Gastroesophageal sphincter (tissue), 4 donors: ENCODE measurements around the gene CDC42BPG. TPM values are rescaled to one million over a fixed set of nuclear protein-coding genes. Genes with fewer than 3 reads are reported as not detected.

Experiments
- ATAC-seq: fragments of 150-250 bp; one replicate; pipeline ENCODE4 v1.9.1; 2016; ENCODE audit warnings: mild to moderate bottlenecking, moderate library complexity
- H3K27ac ChIP-seq, 4 donors: fragments of 200-600 bp; sonication (generic) in 3 of 4; 1 replicate in 3 of 4; 2 replicates in 1 of 4; pipeline ENCODE4 v1.5.1; 2016 to 2019
- H3K27me3 ChIP-seq: fragments of 200-600 bp; sonication (generic); one replicate; pipeline ENCODE4 v1.5.1; 2019
- H3K36me3 ChIP-seq, 2 donors: fragments of 200-600 bp; sonication (generic); one replicate each; pipeline ENCODE4 v1.5.1; 2019; ENCODE audit warnings: control low read depth in 1 of 2
- H3K4me1 ChIP-seq, 3 donors: fragments of 200-600 bp; sonication (generic); 1 replicate in 2 of 3; 2 replicates in 1 of 3; pipeline ENCODE4 v1.5.1; 2016 to 2019; ENCODE audit warnings: control low read depth in 2 of 3
- H3K4me3 ChIP-seq, 2 donors: fragments of 200-600 bp; sonication (generic); one replicate each; pipeline ENCODE4 v1.5.1; 2019; ENCODE audit warnings: mild to moderate bottlenecking in 1 of 2, moderate library complexity in 1 of 2
- H3K9me3 ChIP-seq, 3 donors: fragments of 200-600 bp; sonication (generic); one replicate each; pipeline ENCODE4 v1.5.1; 2017 to 2019; ENCODE audit warnings: control low read depth in 2 of 3
- CTCF ChIP-seq, 4 experiments: fragments of 200-600 bp in 2 of 4; fragments of 450-650 bp in 2 of 4; sonication (generic) in 1 of 4; IDR thresholded peaks; one replicate each; pipeline ENCODE4 v1.5.1; 2017 to 2019; ENCODE audit warnings: antibody characterized with exemption in 4 of 4, mild to moderate bottlenecking in 2 of 4, moderate library complexity in 2 of 4
- EP300 ChIP-seq: sonication (generic); formaldehyde crosslinking; IDR thresholded peaks from one replicate; pipeline ENCODE4 v1.6.1; 2017; ENCODE audit warnings: antibody characterized with exemption, mild to moderate bottlenecking
- POLR2A ChIP-seq, 2 donors: fragments of 450-650 bp; IDR thresholded peaks; one replicate each; pipeline ENCODE4 v1.6.1; 2017; ENCODE audit warnings: antibody characterized with exemption in 2 of 2, mild to moderate bottlenecking in 2 of 2, moderate library complexity in 1 of 2
- POLR2AphosphoS5 ChIP-seq: sonication (generic); formaldehyde crosslinking; IDR thresholded peaks from one replicate; pipeline ENCODE4 v1.6.1; 2017; ENCODE audit warnings: antibody characterized with exemption
- WGBS, 2 donors: methylation state at CpG; one replicate each; pipeline ENCODE4 v1.1.5; 2018; ENCODE audit warnings: low coverage in 1 of 2; 5-methylcytosine and 5-hydroxymethylcytosine counted together
- total RNA-seq, 4 donors: library from RNA; depleted of rRNA; stranded (reverse); fragments of >200 nt; gene quantifications; one replicate each; pipeline ENCODE4 v1.1.0, GENCODE V29; 2016

Gene CDC42BPG
- total RNA-seq, 4 donors from 2014 or later: 0.08 to 0.94 (median 0.22) TPM

GRCh38 chr11:64834031-64834722 is 10.3 kb downstream of the CDC42BPG start:
- ATAC-seq: no peak
- H3K27me3 ChIP-seq: no peaks in the 10 kb centered on the region
- no peak for TF ChIP-seq POLR2A (IDR thresholded peaks at IDR 0.05)
- TF ChIP-seq EP300: no peak
- TF ChIP-seq POLR2AphosphoS5: no peak
- no peak for TF ChIP-seq CTCF (IDR thresholded peaks at IDR 0.05)
- H3K36me3 ChIP-seq: no peaks in the 10 kb centered on the region
- no peak overlapping the region for H3K27ac ChIP-seq
- H3K9me3 ChIP-seq: no peaks in the 10 kb centered on the region
- H3K4me1 ChIP-seq: no peaks in the 10 kb centered on the region
- H3K4me3 ChIP-seq: no peak overlapping the region
- WGBS, 2 donors: no CpG with 5 or more reads among the region's 25 CpGs

DNA sequence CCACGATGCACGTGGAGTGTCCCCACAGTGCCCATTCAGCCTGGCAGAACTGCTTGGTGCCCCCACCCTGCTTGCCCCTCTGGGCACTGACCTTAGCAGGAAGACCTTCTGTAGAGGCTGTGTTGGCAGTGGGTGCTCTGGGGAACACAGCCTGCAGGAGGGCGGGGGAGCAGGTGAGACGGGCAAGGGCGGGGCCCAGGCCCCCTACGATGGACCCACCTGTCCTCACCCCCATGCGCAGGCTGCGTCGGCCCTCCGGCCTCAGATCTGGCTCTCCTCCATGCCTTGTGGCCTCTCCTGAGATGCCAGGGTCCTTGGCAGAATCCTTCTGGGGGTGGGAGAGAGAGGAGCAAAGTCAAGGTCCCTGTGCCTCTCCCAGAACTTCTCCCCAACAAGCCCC is 10.9 kb downstream of the CDC42BPG start:
- Histone ChIP-seq H3K4me3 (no peak overlapping the region), H3K36me3 (no peaks in the 10 kb centered on the region), H3K4me1 (no peaks in the 10 kb centered on the region), H3K9me3 (no peaks in the 10 kb centered on the region), H3K27ac (no peak overlapping the region), H3K27me3 (no peaks in the 10 kb centered on the region)
- TF ChIP-seq CTCF (IDR thresholded peaks at IDR 0.05) (no peak), POLR2AphosphoS5 (no peak), POLR2A (IDR thresholded peaks at IDR 0.05) (no peak), EP300 (no peak)
- no peak for ATAC-seq
- WGBS, 2 donors: no CpG with 5 or more reads among the region's 10 CpGs

- no peak overlapping the region for H3K27ac ChIP-seq
- H3K4me3 ChIP-seq: no peak overlapping the region
- no peaks in the 10 kb centered on the region for H3K9me3 ChIP-seq
- no peaks in the 10 kb centered on the region for H3K4me1 ChIP-seq
- no peak for ATAC-seq
- TF ChIP-seq POLR2AphosphoS5 (no peak), CTCF (IDR thresholded peaks at IDR 0.05) (no peak), POLR2A (IDR thresholded peaks at IDR 0.05) (no peak), EP300 (no peak)
- H3K36me3 ChIP-seq: no peaks in the 10 kb centered on the region
- H3K27me3 ChIP-seq: no peaks in the 10 kb centered on the region
- 60 to 100% methylated on average over 1 of the region's 12 CpGs for whole genome bisulfite sequencing, 2 donors
Measured at GRCh38 chr11:64833198-64833502, 11.3 kb downstream of the CDC42BPG start.

GRCh38 chr11:64832467-64833197 is 11.8 kb downstream of the CDC42BPG start:
- no peak for TF ChIP-seq CTCF (IDR thresholded peaks at IDR 0.05)
- TF ChIP-seq POLR2AphosphoS5: no peak
- TF ChIP-seq EP300: no peak
- TF ChIP-seq POLR2A (IDR thresholded peaks at IDR 0.05): no peak
- no peaks in the 10 kb centered on the region for H3K9me3 ChIP-seq
- no peak overlapping the region for H3K4me3 ChIP-seq
- ATAC-seq: no peak
- 80 to 92% methylated on average over 1 to 2 of the region's 21 CpGs for WGBS, 2 donors
- H3K4me1 ChIP-seq: no peaks in the 10 kb centered on the region
- H3K27me3 ChIP-seq: no peaks in the 10 kb centered on the region
- no peak overlapping the region for H3K27ac ChIP-seq
- H3K36me3 ChIP-seq: no peaks in the 10 kb centered on the region

DNA sequence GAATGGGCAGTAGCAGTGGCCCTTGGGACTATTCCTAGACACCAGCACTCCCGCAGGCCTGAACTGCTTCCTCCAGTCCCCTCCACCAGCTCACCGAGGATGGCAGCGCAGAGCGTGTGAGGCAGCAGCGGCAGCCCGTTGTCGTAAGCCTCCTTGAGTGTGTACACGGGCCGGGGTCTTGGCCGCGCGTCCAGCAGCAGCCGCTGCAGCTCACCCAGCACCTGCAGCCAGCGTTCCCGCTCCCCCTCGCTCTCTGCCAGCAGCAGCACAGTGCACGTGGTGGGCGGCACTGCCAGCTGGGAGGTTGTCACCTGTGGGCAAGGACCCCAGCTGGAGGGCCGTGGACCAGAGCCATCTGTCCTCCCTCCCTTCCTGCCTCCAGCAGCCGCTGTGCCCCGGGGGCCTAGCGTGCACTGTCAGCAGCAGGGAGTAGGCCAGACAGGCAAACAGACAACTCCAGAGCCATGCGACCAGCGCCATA is 13.0 kb downstream of the CDC42BPG start:
- Histone ChIP-seq H3K36me3 (no peaks in the 10 kb centered on the region), H3K27me3 (no peaks in the 10 kb centered on the region), H3K4me3 (no peak overlapping the region), H3K9me3 (no peaks in the 10 kb centered on the region), H3K27ac (no peak overlapping the region), H3K4me1 (no peaks in the 10 kb centered on the region)
- WGBS, 2 donors: 100% methylated on average over 2 of the region's 24 CpGs; no CpG with 5 or more reads in 1 of the 2 donors
- no peak for TF ChIP-seq EP300
- TF ChIP-seq POLR2A (IDR thresholded peaks at IDR 0.05): no peak
- no peak for TF ChIP-seq CTCF (IDR thresholded peaks at IDR 0.05)
- TF ChIP-seq POLR2AphosphoS5: no peak
- no peak for ATAC-seq
